Stimulated activated CD8-positive, alpha-beta memory T cell treated with anti-CD3 and anti-CD28 coated beads, Interleukin-4, amount 100 ng/mL, for 48 hours (primary cell): ENCODE data around the gene DPH5.
"Not testable (repeated sequence)": the region's sequence is repeated elsewhere in the genome, so short reads cannot be mapped to it uniquely, and the experiment has no call there.

Experiments used
- DNase-seq: peaks from one replicate; pipeline ENCODE4 v3.0.0-alpha.2; 2020

DPH5 gene, protein sequence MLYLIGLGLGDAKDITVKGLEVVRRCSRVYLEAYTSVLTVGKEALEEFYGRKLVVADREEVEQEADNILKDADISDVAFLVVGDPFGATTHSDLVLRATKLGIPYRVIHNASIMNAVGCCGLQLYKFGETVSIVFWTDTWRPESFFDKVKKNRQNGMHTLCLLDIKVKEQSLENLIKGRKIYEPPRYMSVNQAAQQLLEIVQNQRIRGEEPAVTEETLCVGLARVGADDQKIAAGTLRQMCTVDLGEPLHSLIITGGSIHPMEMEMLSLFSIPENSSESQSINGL

GRCh38 chr1:101025657-101026429 is at the start of gene DPH5:
TSS of gene DPH5 (minus strand) at chr1:101025784. CDS start at chr1:101025443, 341 bp downstream.
- peak; percentile 93 for DNase-seq

DNA sequence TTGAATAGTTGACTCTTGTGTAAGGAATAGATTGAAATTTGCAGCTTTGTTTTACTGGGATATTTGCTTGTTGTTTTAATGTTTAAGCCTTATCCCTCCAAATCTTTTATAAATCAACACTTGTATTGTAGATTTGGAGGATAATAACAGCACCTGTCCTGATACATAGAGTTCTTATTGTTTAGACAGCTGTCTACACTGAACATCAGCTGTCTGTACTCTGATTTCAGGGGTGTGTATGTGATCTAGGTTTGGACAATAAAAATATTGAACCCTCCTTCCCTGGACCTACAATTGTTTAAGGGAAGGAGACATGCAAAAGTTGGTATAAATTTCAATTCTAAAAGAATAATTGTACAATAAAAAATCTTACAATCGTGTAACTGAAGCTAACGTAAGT is 48.3 kb upstream of the DPH5 start:
- no peak for DNase-seq

DNA sequence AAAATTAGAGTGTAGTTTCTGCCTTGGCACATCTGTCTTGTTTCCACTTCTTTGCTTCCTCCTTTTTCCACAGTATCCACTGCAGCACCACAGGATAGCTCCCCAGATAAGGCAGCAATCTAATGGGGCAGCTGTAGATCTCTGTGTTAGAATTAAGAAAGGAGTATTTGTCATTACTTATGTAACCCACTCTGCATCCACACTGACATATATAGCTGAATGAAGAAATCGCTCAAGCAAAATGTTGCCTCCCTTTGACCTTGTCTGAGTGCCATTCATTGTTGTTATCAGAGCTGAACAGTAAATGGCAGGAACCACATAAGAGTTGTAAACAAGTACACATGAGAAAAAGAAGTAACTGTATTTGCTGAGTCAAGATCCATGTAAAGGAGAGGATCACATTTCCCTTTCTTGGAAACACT is 45.9 kb upstream of the DPH5 start:
- DNase-seq = no peak

DNA sequence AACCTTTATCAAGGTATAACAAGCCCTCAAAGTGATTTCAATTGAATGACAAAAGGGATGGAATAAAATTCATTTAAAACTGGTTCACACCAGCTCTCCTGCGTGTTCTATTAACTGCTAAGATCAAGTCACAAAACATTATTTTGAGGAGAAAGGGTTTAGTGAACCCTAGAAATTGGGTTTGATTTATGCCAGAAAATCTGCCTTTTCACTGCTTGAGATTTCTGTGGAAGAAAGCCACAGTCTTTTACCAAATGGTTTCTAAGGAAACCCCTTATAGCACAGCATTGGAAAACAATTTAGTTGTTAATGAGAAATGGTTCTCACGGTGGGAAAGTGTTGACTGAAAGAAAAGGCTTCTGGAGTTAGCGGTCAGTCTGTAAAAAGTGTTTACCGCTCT is 43.6 kb upstream of the DPH5 start:
- DNase-seq = no peak

- not testable (repeated sequence) for DNase-seq
Observed at GRCh38 chr1:101066937-101067335, 41.4 kb upstream of the DPH5 start.

- DNase-seq = no peak
Observed at GRCh38 chr1:101066260-101066936, 40.8 kb upstream of the DPH5 start.

GRCh38 chr1:101065575-101065974 is 40.0 kb upstream of the DPH5 start:
- no peak for DNase-seq

GRCh38 chr1:101064697-101065096 is 39.1 kb upstream of the DPH5 start:
- no peak for DNase-seq

GRCh38 chr1:101060992-101061391 is 35.4 kb upstream of the DPH5 start:
- no peak for DNase-seq

DNA sequence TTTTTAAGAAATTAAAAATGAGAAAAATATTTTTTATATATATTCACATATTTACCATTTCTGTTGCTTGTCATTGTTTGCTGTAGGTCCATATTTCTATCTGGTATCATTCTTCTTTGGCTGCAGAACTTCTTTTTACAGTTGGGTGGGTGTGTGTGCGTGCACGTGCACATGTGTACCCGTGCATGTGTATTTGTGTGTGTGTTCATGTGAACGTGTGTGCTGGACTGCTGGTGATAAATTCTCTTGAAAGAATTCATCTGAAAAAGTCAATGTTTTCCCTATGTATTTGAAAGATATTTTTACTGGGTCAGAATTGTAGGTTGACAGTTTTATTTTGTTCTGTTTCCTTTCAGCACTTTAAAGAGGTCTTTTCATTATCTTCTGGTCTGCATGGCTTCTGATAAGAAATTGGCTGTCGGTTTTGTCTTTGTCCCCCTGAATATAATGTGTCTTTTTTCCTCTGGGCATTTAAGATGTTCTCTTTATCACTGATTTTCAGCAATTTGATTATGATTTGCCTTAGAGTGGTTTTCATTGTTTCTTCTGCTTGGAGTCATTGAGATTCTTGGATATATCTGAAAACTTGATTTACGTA is 34.5 kb upstream of the DPH5 start:
- DNase-seq = no peak

DNA sequence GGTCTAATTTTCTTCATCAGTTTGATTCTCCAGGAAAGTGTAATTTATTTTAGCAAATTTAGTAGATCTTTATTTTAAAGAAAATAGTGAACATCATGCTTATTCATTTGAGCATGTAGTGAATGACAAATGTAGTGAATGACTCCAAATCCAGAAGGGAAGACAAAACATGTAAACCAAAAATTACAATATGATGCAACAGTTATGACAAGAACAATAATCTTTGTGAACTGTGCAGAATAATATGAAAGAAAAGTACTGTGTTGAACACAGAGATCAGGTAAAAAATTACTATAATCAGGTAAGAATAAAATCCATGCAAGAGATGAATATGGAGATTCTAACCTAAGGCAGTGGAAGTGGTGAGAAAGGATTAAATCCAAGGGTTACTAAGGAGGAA is 30.0 kb upstream of the DPH5 start:
- DNase-seq = no peak

- no peak for DNase-seq
Observed at GRCh38 chr1:101051688-101052638, 26.4 kb upstream of the DPH5 start.

GRCh38 chr1:101050869-101051268 is 25.3 kb upstream of the DPH5 start:
- no peak for DNase-seq

DNA sequence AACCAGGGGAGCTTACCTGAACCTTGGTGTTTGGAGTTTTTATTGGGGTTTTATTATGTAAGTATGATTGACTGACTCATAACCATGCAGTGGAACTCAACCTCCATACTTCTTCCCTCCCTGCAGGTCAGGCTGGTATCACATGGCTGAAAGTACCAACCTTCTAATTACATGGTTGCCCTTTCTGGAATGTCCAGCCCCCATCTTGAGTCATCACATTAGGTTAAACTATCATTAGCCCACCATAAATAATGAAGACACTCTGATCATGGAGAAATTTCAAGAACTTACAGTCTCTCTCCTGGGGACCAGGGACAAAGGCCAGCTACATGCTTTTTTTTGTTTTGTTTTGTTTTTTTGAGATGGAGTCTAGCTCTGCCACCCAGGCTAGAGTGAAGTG is 19.2 kb upstream of the DPH5 start:
- no peak for DNase-seq

GRCh38 chr1:101044259-101044658 is 18.7 kb upstream of the DPH5 start:
- DNase-seq = no peak

DNA sequence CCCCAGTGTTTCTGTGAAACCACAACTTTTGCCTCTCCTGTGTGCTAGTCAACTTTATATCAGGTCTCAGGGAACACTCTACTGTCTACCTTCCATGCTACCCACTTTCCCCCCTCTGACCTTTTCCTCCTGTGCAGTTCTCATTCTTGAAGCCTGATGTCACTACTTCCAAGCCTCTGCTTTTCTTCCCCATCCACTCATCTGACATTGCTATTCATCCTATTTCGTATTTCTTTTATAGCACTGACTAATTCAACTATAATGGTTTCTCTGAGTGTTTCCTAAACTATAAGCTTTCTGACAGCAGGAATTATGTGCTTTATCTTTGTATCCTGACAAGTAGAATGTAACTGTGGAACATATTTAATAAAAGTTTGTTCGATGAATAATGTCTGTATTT is 18.2 kb upstream of the DPH5 start:
- no peak for DNase-seq

- DNase-seq = no peak
Observed at GRCh38 chr1:101041300-101041699, 15.7 kb upstream of the DPH5 start.

DNA sequence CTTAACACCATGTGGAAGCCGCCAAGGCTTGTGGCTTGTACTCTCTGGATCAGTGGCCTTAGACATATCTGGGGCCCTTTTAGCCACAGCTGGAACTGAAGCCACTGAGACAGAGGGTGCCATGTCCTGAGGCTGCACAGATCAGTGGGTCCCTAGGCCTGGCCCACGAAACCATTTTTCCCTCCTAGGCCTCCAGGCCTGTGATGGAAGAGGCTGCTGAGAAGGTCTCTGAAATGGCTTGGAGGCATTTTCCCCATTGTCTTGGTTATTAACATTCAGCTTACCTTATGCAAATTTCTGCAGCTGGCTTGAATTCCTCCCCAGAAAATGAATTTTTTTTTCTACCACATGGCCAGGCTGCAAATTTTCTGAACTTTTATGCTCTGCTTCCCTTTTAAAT is 15.1 kb upstream of the DPH5 start:
- DNase-seq = no peak

DNA sequence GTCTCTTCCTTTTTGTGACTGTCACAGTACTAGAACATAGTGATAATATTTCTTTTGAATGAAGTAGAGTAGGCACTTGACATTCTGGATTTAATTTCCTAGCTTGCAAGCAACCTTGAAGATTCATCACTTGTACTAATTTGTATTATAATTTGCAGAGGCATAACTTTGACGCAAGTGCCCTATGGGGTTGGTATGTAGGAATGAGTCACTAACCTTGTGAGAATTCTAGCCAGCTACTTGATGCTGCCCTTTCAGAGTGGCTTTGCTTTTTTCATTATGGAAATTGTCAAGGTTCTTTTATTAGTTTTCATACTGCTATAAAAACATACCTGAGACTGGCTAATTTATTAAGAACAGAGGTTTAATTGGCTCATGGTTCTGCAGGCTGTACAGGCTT is 13.7 kb upstream of the DPH5 start:
- DNase-seq = no peak

DNA sequence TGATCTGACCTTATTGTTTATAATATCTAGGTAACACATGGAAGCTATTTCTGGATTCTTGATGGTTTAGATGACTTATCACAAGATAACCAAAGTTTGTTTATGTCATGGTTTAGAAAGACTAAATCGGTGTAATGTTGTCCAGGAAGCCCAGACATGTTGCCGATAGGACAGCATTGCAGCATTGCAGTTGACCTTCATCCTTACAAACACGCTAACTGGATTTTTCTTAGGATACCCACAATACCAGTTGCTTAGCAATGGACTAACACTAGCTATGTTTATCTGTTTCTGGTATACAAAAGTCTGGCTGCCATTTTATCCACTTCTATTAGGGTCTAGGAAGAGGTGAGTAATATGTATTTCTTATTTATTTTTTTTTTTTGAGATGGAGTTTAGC is 11.7 kb upstream of the DPH5 start:
- DNase-seq = no peak

- DNase-seq = no peak
Observed at GRCh38 chr1:101033017-101033416, 7.4 kb upstream of the DPH5 start.

GRCh38 chr1:101032129-101032528 is 6.5 kb upstream of the DPH5 start:
- not testable (repeated sequence) for DNase-seq
